Endometrial microvascular endothelial cells (primary cell): Measurements from ENCODE around the gene CRAT. TPM values are rescaled to one million over a fixed set of nuclear protein-coding genes. Genes with fewer than 3 reads are reported as not detected.
"Not testable (repeated sequence)": the region's sequence is repeated elsewhere in the genome, so short reads cannot be mapped to it uniquely, and the experiment has no call there.

Experiments used
- in situ Hi-C: cut with HindIII; loops from 2 replicates; pipeline ENCODE4 v1.10.0; 2017; ENCODE audit warnings: low sequenced_read_pairs, low pct_unique_long_range_greater_than_20kb; ENCODE audit errors: inconsistent ontology term
- total RNA-seq: library from RNA; depleted of rRNA; stranded (reverse); fragments of >200 nt; gene quantifications from one replicate; pipeline ENCODE4 v1.2.3, GENCODE V29; 2015; ENCODE audit errors: inconsistent ontology term

CRAT gene
- total RNA-seq, 1 donor from 2014 or later, result 49.0 TPM

- in situ Hi-C loops, result no loop called here
Observed at GRCh38 chr9:129121483-129121882, 10.9 kb upstream of the CRAT start.

GRCh38 chr9:129118799-129119198 is 8.2 kb upstream of the CRAT start:
- in situ Hi-C loops, result no loop called here

GRCh38 chr9:129113645-129114304 is 3.2 kb upstream of the CRAT start:
- in situ Hi-C loops, result no loop called here

- in situ Hi-C loops, result not testable (repeated sequence)
Observed at GRCh38 chr9:129112526-129112925, 1.9 kb upstream of the CRAT start.

- in situ Hi-C loops, result no loop called here
Observed at GRCh38 chr9:129111528-129112151, 1.0 kb upstream of the CRAT start.

GRCh38 chr9:129109952-129110739 is 447 bp downstream of the CRAT start:
- in situ Hi-C loops, result no loop called here

- in situ Hi-C loops, result no loop called here
Observed at GRCh38 chr9:129109537-129109903, 1.1 kb downstream of the CRAT start.

- in situ Hi-C loops, result no loop called here
Observed at GRCh38 chr9:129108805-129109536, 1.6 kb downstream of the CRAT start.

- in situ Hi-C loops, result no loop called here
Observed at GRCh38 chr9:129108083-129108804, 2.3 kb downstream of the CRAT start.

GRCh38 chr9:129107651-129108050 is 2.9 kb downstream of the CRAT start:
- in situ Hi-C loops, result no loop called here

GRCh38 chr9:129105857-129106694 is 4.5 kb downstream of the CRAT start:
- in situ Hi-C loops, result no loop called here

- in situ Hi-C loops, result no loop called here
Observed at GRCh38 chr9:129104051-129104450, 6.5 kb downstream of the CRAT start.

- in situ Hi-C loops, result no loop called here
Observed at GRCh38 chr9:129103595-129103965, 7.0 kb downstream of the CRAT start.

- in situ Hi-C loops, result no loop called here
Observed at GRCh38 chr9:129102791-129103594, 7.6 kb downstream of the CRAT start.

- in situ Hi-C loops, result no loop called here
Observed at GRCh38 chr9:129102095-129102525, 8.5 kb downstream of the CRAT start.

- in situ Hi-C loops, result no loop called here
Observed at GRCh38 chr9:129101279-129101678, 9.3 kb downstream of the CRAT start.
